Heart left ventricle (tissue), 13 donors: ENCODE measurements around the gene MAGOHB.

Experiments
- CTCF ChIP-seq, 12 donors: fragments of 200-600 bp; sonication (generic) in 4 of 12; IDR thresholded peaks; one replicate each; pipeline versions ENCODE4 v1.5.0 to v1.8.0; 2018 to 2022; ENCODE audit warnings: antibody characterized with exemption in 12 of 12, mild to moderate bottlenecking in 5 of 12
- POLR2A ChIP-seq, 2 donors: fragments of 450-650 bp; IDR thresholded peaks; one replicate each; pipeline ENCODE4 v1.6.1; 2017; ENCODE audit warnings: antibody characterized with exemption in 2 of 2, mild to moderate bottlenecking in 2 of 2, moderate library complexity in 2 of 2
- donor health status: ischemic (EF 13 %, LVEDD 7.1; RV severe dilation, severe dysfunction).
- donor health status: DM: no; HTN: yes; CAD: no.
- donor health status: DM: no; HTN: no; CAD: no.
- donor health status: ischemic (EF 25% LVEDD 6.9; RV normal size, moderate dysfunction).
- donor health status: ischemic (EF 25% LVEDD 5.7; RV mildly dilated, moderate dysfunction).
- donor health status: ischemic (EF 35%, LVEDD 5.7; RV mildly dilated, moderate dysfunction).
- donor health status: nonischemic (EF 11% LVEDD 7.7; RV severe dilation, severe dysfunction).
- donor health status: DM: yes; HTN: yes; CAD: no.
- donor health status: PGD.
- donor health status: ischemic (EF 29% LVEDD 5.4; RV normal size, mild dysfunction).
- donor health status: nonischemic (EF 23%, LVEDD 6.1; RV moderate dilation, normal function).

GRCh38 chr12:10615532-10615931 is 2.1 kb upstream of the MAGOHB start:
- TF ChIP-seq CTCF (IDR thresholded peaks at IDR 0.05) (no peak), POLR2A (IDR thresholded peaks at IDR 0.05) (no peak)
